ENCODE data around the gene MYLK3.

- TF ChIP-seq CTCF (conservative IDR thresholded peaks at IDR 0.05; ENCODE audit: low read length) (no peak), EZH2phosphoT487 (IDR thresholded peaks at IDR 0.05; ENCODE audit: borderline replicate concordance, low read depth, low read length) (no peak)
These were observed 3.2 kb upstream of the MYLK3 start for GRCh38 chr16:46751381-46751780.
